SIG-M5 (cell line): ENCODE results near the gene RBBP8.
"Not testable (repeated sequence)": the region's sequence is repeated elsewhere in the genome, so short reads cannot be mapped to it uniquely, and the experiment has no call there.

Source experiments
- DNase-seq: peaks from one replicate; lab custom pipeline; 2025; lab: John Stamatoyannopoulos, UW

Gene RBBP8

DNA sequence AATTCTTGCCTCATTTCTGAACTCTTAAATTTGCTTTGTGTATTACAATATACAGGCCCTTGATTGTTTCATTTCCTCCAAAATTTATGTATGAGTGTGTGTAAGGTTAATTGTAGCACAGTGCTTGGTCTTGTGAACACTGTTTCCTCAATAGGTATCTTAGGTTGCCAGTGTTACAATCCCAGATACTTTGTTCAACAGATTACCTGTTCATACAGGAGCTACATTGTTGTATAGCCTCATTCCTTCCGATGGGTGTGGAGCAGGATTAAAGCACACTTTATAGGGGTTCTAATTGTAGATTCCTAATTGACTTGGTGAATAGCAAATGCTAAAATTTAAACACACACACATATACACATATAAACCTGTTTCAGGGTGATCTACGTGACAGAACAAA, 10.7 kb downstream of the RBBP8 start:
- DNase-seq: no peak

- DNase-seq: no peak
Observed at GRCh38 chr18:22946217-22946616, 13.1 kb downstream of the RBBP8 start.

GRCh38 chr18:22946846-22947245, 13.7 kb downstream of the RBBP8 start:
- DNase-seq: no peak

DNA sequence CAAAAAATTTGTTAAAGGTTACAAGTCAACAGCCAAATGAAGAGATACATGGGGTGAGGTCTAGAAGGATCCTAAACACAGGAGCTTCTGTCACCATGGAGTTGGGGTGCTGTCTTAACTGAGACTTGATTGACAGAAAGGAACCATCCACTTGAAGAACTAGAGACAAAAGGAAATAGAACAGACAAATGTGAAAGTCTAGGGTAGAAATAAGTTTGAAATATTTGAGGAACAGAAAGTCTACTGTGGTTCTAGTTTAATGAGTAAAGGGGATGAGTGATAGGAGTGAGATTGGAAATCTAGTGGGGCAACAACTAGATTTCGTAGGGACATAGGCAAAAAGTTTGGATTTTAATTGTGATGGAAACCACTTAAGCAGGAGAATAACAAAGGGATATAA, 18.7 kb downstream of the RBBP8 start:
- no peak for DNase-seq

DNA sequence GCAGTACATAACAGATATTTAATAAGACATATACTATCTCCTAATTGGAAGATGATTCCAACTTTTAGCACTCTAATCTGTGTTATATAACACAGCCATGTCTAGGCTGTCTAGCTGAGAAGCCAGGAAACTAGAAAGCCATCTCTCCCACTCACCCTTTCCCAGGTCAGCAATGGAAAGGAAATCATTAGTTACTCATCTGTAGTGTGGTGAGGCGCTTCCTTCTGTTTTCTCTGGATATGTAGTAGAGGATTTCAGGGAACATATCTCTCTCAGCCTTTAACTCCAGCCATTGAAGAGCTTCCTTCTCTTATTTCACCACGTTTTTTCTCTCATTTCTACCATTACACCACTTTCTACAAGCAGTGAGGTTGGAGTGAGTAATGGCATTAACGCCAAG, 19.4 kb downstream of the RBBP8 start:
- DNase-seq: no peak

DNA sequence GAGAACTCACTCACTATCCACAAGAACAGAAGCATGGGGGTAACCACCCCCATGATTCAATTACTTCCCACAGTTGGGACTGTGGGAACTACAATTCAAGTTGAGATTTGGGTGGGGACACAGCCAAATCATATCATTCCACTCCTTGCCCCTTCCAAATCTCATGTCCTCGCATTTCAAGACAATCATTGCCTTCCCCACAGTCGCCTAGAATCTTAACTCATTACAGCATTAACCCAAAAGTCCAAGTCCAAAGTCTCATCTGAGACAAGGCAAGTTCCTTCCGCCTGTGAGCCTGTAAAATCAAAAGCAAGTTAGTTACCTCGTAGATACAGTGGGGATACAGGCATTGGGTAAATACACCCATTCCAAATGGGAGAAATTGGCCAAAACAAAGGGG, 20.9 kb downstream of the RBBP8 start:
- DNase-seq: not testable (repeated sequence)

DNA sequence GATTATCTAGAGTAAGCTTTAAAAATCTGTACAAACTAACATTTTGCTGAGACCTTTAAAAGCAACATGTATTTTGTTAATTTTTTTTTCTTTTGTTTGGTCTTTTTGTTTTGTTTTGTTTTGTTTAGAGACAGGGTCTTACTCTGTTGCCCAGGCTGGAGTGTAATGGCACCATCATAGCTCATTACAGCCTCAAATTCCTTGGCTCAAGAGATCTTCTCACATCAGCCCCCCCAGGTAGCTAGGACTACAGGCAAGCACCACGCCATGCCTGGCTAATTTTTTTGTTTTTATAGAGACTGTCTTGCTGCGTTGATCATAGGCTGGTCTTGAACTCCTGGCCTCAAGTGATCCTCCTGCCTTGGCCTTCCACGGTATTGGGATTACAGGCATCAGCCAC, 23.1 kb downstream of the RBBP8 start:
- no peak for DNase-seq

- no peak for DNase-seq
Observed at GRCh38 chr18:22961156-22961555, 28.0 kb downstream of the RBBP8 start.

DNA sequence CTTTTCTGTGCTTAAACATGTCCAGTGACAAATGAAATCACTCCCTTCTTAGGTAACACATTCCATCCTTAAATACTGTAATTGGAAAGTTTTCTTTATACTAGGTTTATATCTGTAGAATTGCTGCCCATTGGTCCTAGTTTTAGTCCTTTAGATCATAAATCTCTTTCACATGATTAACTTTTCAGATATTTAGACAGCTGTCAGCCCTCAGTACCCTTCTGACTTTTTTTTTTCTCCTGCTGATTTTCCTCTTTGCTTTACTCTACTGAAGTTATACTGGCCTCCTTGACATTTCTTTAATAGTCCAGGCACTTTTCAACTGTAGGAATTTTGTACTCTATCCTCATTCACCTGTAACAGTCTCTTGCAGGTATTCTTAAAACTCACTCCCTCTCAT, 28.9 kb downstream of the RBBP8 start:
- no peak for DNase-seq

GRCh38 chr18:22964116-22964515, 31.0 kb downstream of the RBBP8 start:
- no peak for DNase-seq

- DNase-seq: no peak
Observed at GRCh38 chr18:22964722-22965121, 31.6 kb downstream of the RBBP8 start.

- no peak for DNase-seq
Observed at GRCh38 chr18:22971038-22971437, 37.9 kb downstream of the RBBP8 start.

DNA sequence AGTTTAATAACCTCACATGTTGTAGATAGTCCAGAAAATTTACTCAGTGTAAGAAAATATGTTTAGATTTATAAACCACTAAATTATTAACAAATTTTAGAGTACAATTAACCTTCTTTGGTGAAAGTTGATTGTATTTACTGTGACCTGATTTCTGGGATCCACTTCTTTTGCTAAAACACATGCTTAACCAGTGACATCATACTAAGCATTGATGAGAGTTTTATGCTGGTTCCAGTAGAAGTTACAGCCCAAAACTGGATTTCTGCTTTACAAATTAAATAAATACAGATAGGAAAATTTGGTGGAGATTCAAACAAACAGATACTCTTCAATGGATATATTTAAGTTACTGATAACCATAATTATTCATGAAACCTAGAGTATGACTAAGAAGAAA, 40.9 kb downstream of the RBBP8 start:
- no peak for DNase-seq

- no peak for DNase-seq
Observed at GRCh38 chr18:22974707-22975106, 41.6 kb downstream of the RBBP8 start.

GRCh38 chr18:22975508-22975907, 42.4 kb downstream of the RBBP8 start:
- no peak for DNase-seq

DNA sequence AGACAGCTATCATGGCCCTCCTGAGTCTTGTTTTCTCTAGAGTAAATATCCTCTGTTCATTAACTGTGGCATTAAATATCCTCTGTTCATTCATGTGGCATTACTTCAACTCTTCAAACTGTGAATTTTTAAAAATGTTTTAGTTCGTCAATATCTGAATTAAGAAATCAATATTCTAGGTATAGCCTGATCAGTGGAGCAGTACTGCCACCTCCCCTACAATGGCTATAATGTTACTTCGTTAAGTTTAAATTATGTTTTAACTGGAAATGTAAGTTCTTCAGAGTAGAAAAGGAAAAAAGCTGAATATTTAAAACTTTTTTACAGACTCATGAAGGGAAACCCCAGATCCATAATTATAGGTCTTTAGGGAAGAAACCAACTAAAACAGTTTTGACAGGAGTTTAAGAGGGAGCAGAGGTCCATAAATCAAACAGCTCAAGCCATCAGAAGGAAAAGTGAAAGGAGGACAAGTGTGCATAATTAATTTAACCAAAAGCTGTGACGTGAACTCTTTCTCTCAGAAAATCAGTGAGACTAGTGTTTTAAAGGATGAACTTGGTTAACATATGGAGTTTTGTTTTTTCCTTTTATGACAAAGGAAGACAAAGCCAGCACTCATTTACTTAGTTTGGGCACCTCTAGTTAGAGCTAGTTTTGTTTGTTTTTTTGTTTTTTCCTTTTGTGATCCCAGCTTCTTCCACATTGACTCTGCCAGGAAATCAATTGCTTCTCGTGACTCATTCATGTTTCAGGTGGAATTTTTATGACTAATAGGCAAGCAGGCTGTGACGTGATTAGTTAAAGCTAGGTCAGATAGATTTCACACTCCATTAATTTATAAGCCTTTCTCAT, 44.9 kb downstream of the RBBP8 start:
- no peak for DNase-seq

- DNase-seq: no peak
Observed at GRCh38 chr18:22980394-22980793, 47.3 kb downstream of the RBBP8 start.

- no peak for DNase-seq
Observed at GRCh38 chr18:22981274-22982133, 48.4 kb downstream of the RBBP8 start.

DNA sequence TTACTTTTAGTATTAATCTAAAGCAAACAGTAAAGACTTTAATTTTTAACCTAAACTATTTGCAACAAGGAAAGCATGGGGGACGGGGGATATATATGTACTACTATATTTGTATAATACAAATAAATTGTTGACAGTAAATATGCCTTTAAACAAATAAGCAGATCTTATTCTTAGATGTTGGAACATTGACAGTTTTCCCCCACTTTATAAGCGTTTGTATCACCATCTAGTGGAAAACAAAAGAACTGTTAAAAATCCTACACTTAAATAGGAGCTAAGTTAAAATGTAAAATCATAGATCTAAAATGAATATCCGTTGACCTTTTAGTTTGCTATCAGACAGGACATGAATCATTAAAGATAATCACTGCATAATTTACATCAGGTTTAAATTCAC, 50.0 kb downstream of the RBBP8 start:
- DNase-seq: no peak

GRCh38 chr18:22985250-22985649, 52.1 kb downstream of the RBBP8 start:
- no peak for DNase-seq

- DNase-seq: no peak
Observed at GRCh38 chr18:22987547-22988189, 54.5 kb downstream of the RBBP8 start.

- DNase-seq: no peak
Observed at GRCh38 chr18:22988208-22988607, 55.1 kb downstream of the RBBP8 start.

GRCh38 chr18:22998344-22998743, 65.2 kb downstream of the RBBP8 start:
- no peak for DNase-seq
